ENCODE measurements around the gene AKAP6.

AKAP6 gene

DNA sequence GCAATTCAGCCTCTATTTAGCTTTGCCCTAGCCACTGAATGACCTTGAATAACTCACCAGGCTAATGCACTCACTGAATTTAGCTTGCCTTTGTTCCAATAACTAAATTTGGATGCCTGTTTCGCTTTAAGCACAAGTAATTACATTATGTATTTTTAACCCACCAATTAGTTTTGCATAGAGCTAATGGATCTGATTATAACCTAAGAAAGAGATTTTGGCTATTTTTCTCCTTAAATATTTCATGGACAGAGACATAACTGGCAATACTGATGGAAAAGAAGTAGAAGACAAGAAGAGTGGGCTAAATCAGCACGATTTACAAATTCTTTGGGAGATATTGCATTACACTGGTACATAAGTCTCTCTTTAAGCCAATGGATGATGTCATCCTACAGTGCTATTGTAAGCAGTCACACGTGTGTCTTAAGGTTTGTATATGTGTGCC lies 85.7 kb downstream of the AKAP6 start:
- H3K4me3 ChIP-seq, result no peak overlapping the region
- DNase-seq (ENCODE audit: low spot score), result no peak
- no peak for TF ChIP-seq CTCF (IDR thresholded peaks at IDR 0.05)
- H3K27ac ChIP-seq, result no peak overlapping the region

DNA sequence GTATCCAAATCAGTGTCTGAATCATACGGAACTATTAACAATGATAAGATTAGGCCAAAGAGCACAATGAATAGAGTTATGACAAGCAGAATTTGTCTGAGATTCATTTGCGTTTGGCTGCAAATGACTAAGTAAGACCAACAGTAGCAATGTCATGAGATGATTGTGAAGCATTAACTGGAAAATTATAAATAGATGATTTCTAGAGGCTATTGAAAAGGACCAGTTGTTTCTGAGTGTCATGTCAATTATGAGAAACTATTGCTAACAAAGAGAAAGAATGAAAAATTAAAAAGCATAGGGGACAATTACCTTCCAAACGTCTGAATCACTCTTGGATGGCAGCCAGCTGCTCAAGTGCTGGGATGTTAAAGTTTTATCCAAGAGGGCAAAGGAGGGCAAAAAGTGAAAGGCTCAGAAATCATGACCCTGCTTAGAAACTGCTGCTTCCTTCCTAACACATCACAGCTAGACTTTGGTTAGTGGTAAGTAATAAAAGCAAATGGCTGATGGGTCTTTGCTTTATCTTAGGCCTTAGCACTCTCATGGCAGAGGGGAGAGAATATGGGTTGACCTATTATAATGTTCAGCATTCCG lies 89.0 kb downstream of the AKAP6 start:
- Histone ChIP-seq H3K27ac (no peak overlapping the region), H3K4me3 (no peak overlapping the region)
- TF ChIP-seq CTCF (IDR thresholded peaks at IDR 0.05), result no peak
- DNase-seq (ENCODE audit: low spot score), result no peak

GRCh38 chr14:32419429-32419828 lies 90.3 kb downstream of the AKAP6 start:
- no peak for TF ChIP-seq CTCF (IDR thresholded peaks at IDR 0.05)
- no peak for DNase-seq (ENCODE audit: low spot score)
- Histone ChIP-seq H3K4me3 (no peak overlapping the region), H3K27ac (no peak overlapping the region)

DNA sequence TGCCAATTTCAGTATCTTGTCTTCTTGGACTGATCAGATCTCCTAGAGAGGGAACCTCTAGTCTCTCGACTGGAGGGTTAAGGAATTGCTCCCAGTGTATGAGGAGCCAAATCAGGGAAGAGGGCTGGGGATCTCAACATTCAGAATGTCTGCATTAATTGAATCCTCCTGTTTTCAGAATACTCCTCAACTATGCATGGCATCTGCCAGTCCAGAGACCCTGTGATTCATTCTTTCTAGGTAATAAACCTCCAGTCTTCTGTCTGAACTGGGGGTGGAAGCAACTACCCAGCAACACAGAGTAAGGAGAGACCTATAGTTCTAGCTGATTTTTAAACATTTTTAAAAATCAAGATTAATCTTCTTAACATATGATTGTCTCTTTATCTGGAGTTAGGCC lies 92.7 kb downstream of the AKAP6 start:
- no peak for DNase-seq (ENCODE audit: low spot score)
- Histone ChIP-seq H3K4me3 (no peak overlapping the region), H3K27ac (no peak overlapping the region)
- TF ChIP-seq CTCF (IDR thresholded peaks at IDR 0.05), result no peak

DNA sequence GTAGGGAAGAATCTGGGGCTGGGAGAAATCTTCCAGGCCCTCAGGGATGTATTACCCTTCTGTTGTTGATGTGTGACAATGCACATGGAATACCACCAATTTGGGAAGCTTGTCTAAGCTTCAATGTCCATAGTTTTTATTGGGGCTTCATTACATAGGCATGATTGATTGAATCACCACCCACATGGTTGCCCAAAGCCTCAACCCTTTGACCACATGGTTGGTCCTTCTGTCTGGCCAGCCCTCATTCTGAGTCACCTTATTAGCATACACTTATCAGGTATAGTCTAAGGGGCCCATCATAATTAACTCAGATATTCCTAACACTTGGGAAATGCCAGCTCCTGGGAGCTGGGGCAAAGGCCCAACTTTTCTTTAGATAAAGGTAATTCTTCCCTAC lies 93.3 kb downstream of the AKAP6 start:
- Histone ChIP-seq H3K27ac (no peak overlapping the region), H3K4me3 (no peak overlapping the region)
- TF ChIP-seq CTCF (IDR thresholded peaks at IDR 0.05), result no peak

DNA sequence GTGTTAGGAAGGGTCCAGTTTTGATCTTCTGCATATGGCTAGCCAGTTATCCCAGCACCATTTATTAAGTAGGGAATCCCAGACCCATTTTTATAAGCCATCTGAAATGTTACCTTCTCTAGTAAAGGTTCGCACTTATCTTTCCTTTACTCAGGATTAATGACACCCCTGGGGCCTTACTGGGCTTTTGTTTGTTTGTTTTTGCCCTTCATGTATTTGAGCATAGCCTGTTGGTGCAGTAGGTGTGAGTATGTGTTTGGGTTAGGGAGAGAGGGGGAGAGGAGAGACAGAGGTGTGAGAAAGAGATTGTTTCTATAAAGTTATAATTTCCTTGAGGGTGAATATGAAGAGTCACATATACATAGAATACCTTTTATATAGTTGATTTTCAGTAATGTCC lies 96.9 kb downstream of the AKAP6 start:
- Histone ChIP-seq H3K27ac (no peak overlapping the region), H3K4me3 (no peak overlapping the region)
- TF ChIP-seq CTCF (IDR thresholded peaks at IDR 0.05), result no peak
- no peak for DNase-seq (ENCODE audit: low spot score)

More for the DNA sequence above, 93.3 kb downstream of the AKAP6 start:
- no peak for DNase-seq (ENCODE audit: low spot score)

DNA sequence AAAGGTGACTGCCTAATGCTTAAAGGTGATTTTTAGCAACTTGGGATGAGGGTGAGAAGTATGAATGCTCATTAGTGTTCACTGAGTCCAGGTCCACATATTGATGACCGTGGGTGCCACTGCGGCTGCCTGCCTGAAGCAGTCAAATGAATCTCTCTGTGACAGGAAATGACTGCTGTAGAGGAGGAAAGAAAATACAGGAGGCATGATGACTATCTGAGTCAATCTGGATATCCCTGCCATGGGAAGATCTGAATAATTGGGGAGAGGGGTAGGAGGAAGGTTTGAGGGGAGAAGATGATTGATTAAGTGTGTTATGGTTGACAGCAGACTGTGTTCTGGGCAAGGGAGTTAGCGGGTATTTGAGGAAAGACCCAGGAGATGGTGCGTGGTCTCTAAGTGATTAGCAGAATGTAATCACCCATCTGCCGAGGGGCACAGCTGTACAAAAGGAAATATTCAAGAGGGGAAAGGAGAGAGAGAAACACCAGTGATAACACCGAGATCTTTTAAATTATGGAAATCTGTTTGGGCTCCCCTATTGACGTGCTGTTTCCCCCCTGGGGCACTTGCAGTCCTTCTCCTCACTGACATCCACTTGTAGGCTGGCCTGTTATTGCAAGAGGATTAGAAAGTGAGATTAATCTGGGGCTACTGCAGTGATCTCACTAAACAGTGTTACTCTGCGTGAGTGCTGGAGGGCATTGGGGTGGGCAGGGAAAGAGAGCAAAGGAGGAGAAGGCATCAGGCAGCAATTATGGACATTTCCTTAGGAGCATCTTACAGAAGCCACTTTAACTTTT lies 97.7 kb downstream of the AKAP6 start:
- no peak overlapping the region for H3K4me3 ChIP-seq
- no peak for DNase-seq (ENCODE audit: low spot score)
- H3K27ac ChIP-seq, result no peak overlapping the region
- no peak for TF ChIP-seq CTCF (IDR thresholded peaks at IDR 0.05)

Data from coronary artery (tissue), 2 donors.